Measurements from ENCODE around the gene MAST2. TPM values are rescaled to one million over a fixed set of nuclear protein-coding genes. Genes with fewer than 3 reads are reported as not detected.

Gene MAST2
- total and polyA plus RNA-seq, 2 of the 4 experiments (the other 2 are of a cell fraction): 14.2 to 41.0 TPM

DNA sequence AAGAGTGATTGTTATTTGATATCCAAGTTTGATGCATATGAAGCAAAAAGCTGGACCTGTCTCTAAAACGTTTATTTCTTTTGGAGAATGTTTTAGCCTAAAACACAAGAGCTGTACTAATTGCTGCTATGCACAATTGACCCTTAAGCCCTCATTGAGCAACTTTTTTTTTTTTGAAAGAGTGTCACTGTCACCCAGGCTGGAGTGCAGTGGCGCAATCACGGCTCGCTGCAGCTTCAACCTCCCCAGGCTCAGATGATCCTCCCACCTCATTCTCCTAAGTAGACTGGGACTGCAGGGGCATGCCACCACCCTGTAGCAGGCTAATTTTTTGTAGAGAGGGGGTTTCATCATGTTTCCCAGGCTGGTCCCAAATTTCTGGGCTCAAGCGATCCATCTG lies 199.9 kb downstream of the MAST2 start:
- H4K5ac ChIP-seq (ENCODE audit: low read depth, low read length): no peak overlapping the region
- ATAC-seq (ENCODE audit: low read depth) (no peak), DNase-seq (no peak)
- H4K20me1 ChIP-seq (ENCODE audit: insufficient read depth, low read length): no peaks in the 10 kb centered on the region
- peaks cover 2% of the 10 kb centered on the region; the same call in 1 of the 2 replicates for H3K4me1 ChIP-seq (ENCODE audit: control insufficient read depth, insufficient read depth, low read length)
- H3K9me1 ChIP-seq (ENCODE audit: insufficient read depth, low read length): peaks cover 20% of the 10 kb centered on the region; the same call in 1 of the 2 replicates
- H3K36me3 ChIP-seq (ENCODE audit: control insufficient read depth, insufficient read depth, low read length): peaks cover 10% of the 10 kb centered on the region
- no peak overlapping the region for H3K4me3 ChIP-seq (ENCODE audit: insufficient read depth, low read depth, low read length)
- no peak overlapping the region for H2AK9ac ChIP-seq (replicated peaks; ENCODE audit: low read depth, low read length, poor library complexity)
- H3K56ac ChIP-seq (ENCODE audit: extremely low read depth, insufficient read depth, low read length): no peak overlapping the region
- H4K91ac ChIP-seq (ENCODE audit: insufficient read depth, low read depth, low read length): no peak overlapping the region
- no peak overlapping the region for H2AK5ac ChIP-seq (ENCODE audit: low read depth, low read length)
- no TSS peak for BruUV-seq (replicated peaks)
- no CpG with 5 or more reads among the region's 5 CpGs for WGBS, 2 experiments (ENCODE audit: extremely low coverage in 2 of 2, insufficient read length in 1 of 2)
- no peak overlapping the region for H3K23ac ChIP-seq (ENCODE audit: low read depth, low read length)
- dilution Hi-C loops (cut with HindIII; ENCODE audit: low sequenced_read_pairs, unreplicated experiment): no loop called here
- H3K14ac ChIP-seq (replicated peaks; ENCODE audit: low read depth, low read length): no peak overlapping the region
- POLR2A ChIA-PET (ENCODE audit: unreplicated experiment): no interaction called here
- no peak overlapping the region for H3K9ac ChIP-seq (ENCODE audit: low read depth, low read length)
- intact Hi-C loops (cut with micrococcal nuclease): no loop called here
- TF ChIP-seq, protein P1, sequence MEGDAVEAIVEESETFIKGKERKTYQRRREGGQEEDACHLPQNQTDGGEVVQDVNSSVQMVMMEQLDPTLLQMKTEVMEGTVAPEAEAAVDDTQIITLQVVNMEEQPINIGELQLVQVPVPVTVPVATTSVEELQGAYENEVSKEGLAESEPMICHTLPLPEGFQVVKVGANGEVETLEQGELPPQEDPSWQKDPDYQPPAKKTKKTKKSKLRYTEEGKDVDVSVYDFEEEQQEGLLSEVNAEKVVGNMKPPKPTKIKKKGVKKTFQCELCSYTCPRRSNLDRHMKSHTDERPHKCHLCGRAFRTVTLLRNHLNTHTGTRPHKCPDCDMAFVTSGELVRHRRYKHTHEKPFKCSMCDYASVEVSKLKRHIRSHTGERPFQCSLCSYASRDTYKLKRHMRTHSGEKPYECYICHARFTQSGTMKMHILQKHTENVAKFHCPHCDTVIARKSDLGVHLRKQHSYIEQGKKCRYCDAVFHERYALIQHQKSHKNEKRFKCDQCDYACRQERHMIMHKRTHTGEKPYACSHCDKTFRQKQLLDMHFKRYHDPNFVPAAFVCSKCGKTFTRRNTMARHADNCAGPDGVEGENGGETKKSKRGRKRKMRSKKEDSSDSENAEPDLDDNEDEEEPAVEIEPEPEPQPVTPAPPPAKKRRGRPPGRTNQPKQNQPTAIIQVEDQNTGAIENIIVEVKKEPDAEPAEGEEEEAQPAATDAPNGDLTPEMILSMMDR (conservative IDR thresholded peaks at IDR 0.05; ENCODE audit: low read depth, low read length): no peak
- TF ChIP-seq, protein P2, sequence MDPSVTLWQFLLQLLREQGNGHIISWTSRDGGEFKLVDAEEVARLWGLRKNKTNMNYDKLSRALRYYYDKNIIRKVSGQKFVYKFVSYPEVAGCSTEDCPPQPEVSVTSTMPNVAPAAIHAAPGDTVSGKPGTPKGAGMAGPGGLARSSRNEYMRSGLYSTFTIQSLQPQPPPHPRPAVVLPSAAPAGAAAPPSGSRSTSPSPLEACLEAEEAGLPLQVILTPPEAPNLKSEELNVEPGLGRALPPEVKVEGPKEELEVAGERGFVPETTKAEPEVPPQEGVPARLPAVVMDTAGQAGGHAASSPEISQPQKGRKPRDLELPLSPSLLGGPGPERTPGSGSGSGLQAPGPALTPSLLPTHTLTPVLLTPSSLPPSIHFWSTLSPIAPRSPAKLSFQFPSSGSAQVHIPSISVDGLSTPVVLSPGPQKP (IDR thresholded peaks at IDR 0.05; ENCODE audit: borderline replicate concordance, low read depth, low read length): no peak
- H3K27me3 ChIP-seq (ENCODE audit: control insufficient read depth, insufficient read depth, low read length): no peaks in the 10 kb centered on the region
- no peak overlapping the region for H2AFZ ChIP-seq (replicated peaks; ENCODE audit: low read length, poor library complexity)
- H2BK5ac ChIP-seq (ENCODE audit: low read depth, low read length, poor library complexity, severe bottlenecking): no peak overlapping the region
- in situ Hi-C loops (cut with MboI; ENCODE audit: low sequenced_read_pairs): no loop called here
- no peak overlapping the region for H2BK15ac ChIP-seq (ENCODE audit: low read depth, low read length)
- no peak overlapping the region for H2BK20ac ChIP-seq (ENCODE audit: low read depth, low read length)
- H3K4me2 ChIP-seq (ENCODE audit: low read depth, low read length): no peak overlapping the region
- CTCF ChIA-PET: interaction anchor here (1.1 kb wide), 1 partner anchor 114 kb away, joined by 4 read pairs; no protein-coding TSS in a partner anchor
- no peaks in the 10 kb centered on the region; a peak in 1 of 4 replicates for H3K79me1 ChIP-seq (ENCODE audit: low read depth in 1 of 2, low read length in 2 of 2)
- no peak overlapping the region for H3K18ac ChIP-seq (ENCODE audit: low read depth, low read length)
- H3K4ac ChIP-seq (ENCODE audit: low read depth, low read length): no peak overlapping the region
- no peaks in the 10 kb centered on the region for H3K9me3 ChIP-seq (ENCODE audit: control insufficient read depth, insufficient read depth, low read length)
- no peak overlapping the region for H3K27ac ChIP-seq (ENCODE audit: insufficient read depth, low read length)
- H2BK120ac ChIP-seq (ENCODE audit: low read depth, low read length): no peak overlapping the region
- H4K8ac ChIP-seq (ENCODE audit: low read depth in 2 of 2, low read length in 2 of 2): no peak overlapping the region

Data from IMR-90 (cell line).